WERI-Rb-1 (cell line): ENCODE data around the gene NAGPA.

ENCODE experiments used
- DNase-seq: peaks from one replicate; pipeline ENCODE4 v3.0.0-alpha.2; 2020
- H3K27ac ChIP-seq: fragments of 250-450 bp; sonication (Bioruptor Pico); 2 replicates; pipeline ENCODE4 v1.5.1; 2020; ENCODE audit warnings: mild to moderate bottlenecking, moderate library complexity
- H3K27me3 ChIP-seq: fragments of 250-450 bp; sonication (Bioruptor Pico); 2 replicates; pipeline ENCODE4 v1.5.1; 2021; ENCODE audit warnings: mild to moderate bottlenecking, low read depth, moderate library complexity; ENCODE audit not compliant: insufficient read depth, severe bottlenecking
- H3K36me3 ChIP-seq: fragments of 250-450 bp; sonication (Bioruptor Pico); 2 replicates; pipeline ENCODE4 v1.5.1; 2020; ENCODE audit warnings: mild to moderate bottlenecking, moderate library complexity
- H3K4me3 ChIP-seq: 2 replicates; pipeline ENCODE4 v1.5.1; 2011; ENCODE audit warnings: low read depth, mild to moderate bottlenecking, control low read depth, low read length
- H3K9me3 ChIP-seq: fragments of 250-450 bp; sonication (Bioruptor Pico); 2 replicates; pipeline ENCODE4 v1.5.1; 2021; ENCODE audit warnings: mild to moderate bottlenecking, moderate library complexity; ENCODE audit not compliant: severe bottlenecking
- TF ChIP-seq, protein P1 (sequence below): IDR thresholded peaks from 2 replicates; pipeline ENCODE4 v1.5.1; 2011; ENCODE audit warnings: low read depth, mild to moderate bottlenecking, control low read depth, inconsistent platforms, low read length

The NAGPA gene

GRCh38 chr16:5020551-5020950 is 13.2 kb downstream of the NAGPA start:
- H3K9me3 ChIP-seq, result no peaks in the 10 kb centered on the region
- no peaks in the 10 kb centered on the region for H3K36me3 ChIP-seq
- TF ChIP-seq, protein P1, sequence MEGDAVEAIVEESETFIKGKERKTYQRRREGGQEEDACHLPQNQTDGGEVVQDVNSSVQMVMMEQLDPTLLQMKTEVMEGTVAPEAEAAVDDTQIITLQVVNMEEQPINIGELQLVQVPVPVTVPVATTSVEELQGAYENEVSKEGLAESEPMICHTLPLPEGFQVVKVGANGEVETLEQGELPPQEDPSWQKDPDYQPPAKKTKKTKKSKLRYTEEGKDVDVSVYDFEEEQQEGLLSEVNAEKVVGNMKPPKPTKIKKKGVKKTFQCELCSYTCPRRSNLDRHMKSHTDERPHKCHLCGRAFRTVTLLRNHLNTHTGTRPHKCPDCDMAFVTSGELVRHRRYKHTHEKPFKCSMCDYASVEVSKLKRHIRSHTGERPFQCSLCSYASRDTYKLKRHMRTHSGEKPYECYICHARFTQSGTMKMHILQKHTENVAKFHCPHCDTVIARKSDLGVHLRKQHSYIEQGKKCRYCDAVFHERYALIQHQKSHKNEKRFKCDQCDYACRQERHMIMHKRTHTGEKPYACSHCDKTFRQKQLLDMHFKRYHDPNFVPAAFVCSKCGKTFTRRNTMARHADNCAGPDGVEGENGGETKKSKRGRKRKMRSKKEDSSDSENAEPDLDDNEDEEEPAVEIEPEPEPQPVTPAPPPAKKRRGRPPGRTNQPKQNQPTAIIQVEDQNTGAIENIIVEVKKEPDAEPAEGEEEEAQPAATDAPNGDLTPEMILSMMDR, result no peak
- DNase-seq, result no peak
- no peak overlapping the region for H3K27ac ChIP-seq
- H3K27me3 ChIP-seq, result no peaks in the 10 kb centered on the region
- H3K4me3 ChIP-seq, result no peak overlapping the region

DNA sequence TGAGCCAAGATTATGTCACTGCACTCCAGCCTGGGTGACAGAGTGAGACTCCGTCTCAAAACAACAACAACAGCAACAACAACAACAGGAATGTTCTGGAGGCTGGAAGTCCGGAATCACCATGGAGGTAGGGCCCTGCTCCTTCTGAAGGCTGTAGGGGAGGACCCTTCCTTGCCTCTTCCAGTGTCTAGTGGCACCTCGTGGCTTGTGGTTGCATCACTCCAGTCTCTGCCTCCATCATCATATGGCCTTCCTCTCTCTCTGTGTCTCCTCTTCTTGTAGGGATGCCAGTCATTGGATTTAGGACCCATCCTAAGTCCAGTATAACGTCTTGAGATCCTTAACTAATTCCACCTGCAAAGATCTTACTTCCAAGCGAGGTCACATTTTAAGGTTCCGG is 14.0 kb downstream of the NAGPA start:
- no peak for DNase-seq
- H3K36me3 ChIP-seq, result no peaks in the 10 kb centered on the region
- no peak overlapping the region for H3K27ac ChIP-seq
- no peak overlapping the region for H3K4me3 ChIP-seq
- no peaks in the 10 kb centered on the region for H3K27me3 ChIP-seq
- H3K9me3 ChIP-seq, result no peaks in the 10 kb centered on the region
- TF ChIP-seq, protein P1, result no peak

GRCh38 chr16:5018793-5019192 is 14.9 kb downstream of the NAGPA start:
- no peaks in the 10 kb centered on the region for H3K36me3 ChIP-seq
- H3K4me3 ChIP-seq, result no peak overlapping the region
- TF ChIP-seq, protein P1, result no peak
- no peaks in the 10 kb centered on the region for H3K27me3 ChIP-seq
- DNase-seq, result no peak
- H3K9me3 ChIP-seq, result no peaks in the 10 kb centered on the region
- H3K27ac ChIP-seq, result no peak overlapping the region

- Histone ChIP-seq H3K36me3 (no peaks in the 10 kb centered on the region), H3K4me3 (no peak overlapping the region), H3K27ac (no peak overlapping the region), H3K27me3 (no peaks in the 10 kb centered on the region), H3K9me3 (no peaks in the 10 kb centered on the region)
- TF ChIP-seq, protein P1, result no peak
- no peak for DNase-seq
Measured at GRCh38 chr16:5017678-5017969, 16.1 kb downstream of the NAGPA start.

DNA sequence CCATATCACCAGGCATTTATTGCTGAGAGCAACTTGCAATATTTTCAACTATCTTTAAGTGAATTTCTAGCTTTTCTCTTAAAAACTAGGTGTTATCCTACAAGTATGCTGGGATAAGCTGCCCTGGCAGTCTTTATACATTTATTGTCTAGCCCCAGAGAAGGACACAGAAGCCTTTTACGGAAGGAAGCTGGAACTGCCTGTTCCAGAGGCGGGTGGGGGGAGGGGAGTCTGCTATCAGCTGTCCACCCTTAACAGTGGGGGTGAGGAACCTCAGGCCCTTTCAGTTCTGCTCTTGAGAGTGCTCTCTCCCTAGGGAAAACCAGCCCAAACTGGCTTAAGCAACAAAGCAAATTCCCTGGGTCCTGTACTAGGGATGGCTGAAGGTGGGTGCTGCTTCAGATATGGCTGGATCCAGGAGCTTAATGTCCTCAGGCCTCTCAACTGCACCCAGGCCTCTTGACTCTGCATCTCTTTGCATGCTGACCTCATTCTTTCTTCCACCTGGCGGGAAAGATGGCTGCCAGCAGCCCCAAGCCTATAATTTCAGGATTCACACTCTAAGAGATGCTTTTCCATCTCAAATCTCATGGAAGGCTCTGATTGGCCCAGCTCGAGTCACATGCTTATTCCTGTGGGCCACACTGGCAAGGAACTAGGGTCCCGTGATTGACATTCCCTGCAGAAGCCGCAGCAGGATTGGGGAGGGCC is 16.6 kb downstream of the NAGPA start:
- Histone ChIP-seq H3K9me3 (no peaks in the 10 kb centered on the region), H3K36me3 (no peaks in the 10 kb centered on the region), H3K27ac (no peak overlapping the region), H3K4me3 (no peak overlapping the region), H3K27me3 (no peaks in the 10 kb centered on the region)
- TF ChIP-seq, protein P1, result no peak
- no peak for DNase-seq

DNA sequence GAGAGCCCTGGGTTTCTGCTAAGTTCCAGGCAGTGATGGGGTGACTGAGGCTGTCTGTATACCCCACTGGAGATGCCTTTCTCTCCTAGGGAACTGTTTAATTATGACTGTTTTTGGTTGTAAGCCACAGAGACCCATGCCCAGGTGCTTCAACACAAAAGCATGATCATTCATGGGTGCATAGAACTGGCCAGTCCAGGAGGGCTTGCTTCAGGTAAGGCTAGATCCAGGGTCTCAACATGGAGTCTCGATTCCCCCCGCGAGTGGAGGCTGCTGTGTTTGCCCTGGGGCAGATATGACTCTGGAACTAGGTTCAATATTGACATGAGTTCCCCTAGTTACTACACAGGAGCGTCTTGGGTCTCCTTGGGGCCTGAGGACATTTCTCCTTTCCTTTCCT is 17.8 kb downstream of the NAGPA start:
- Histone ChIP-seq H3K27me3 (no peaks in the 10 kb centered on the region), H3K27ac (no peak overlapping the region), H3K4me3 (no peak overlapping the region), H3K36me3 (no peaks in the 10 kb centered on the region), H3K9me3 (no peaks in the 10 kb centered on the region)
- DNase-seq, result no peak
- TF ChIP-seq, protein P1, result no peak
